Activated T-cell treated with anti-CD3 and anti-CD28 coated beads, Interleukin-2, amount 50 U/mL, for 1 hour (primary cell): Measurements from ENCODE around the gene MRFAP1.
"Not testable (repeated sequence)": the region's sequence is repeated elsewhere in the genome, so short reads cannot be mapped to it uniquely, and the experiment has no call there.

Source experiments
- DNase-seq: peaks from one replicate; pipeline ENCODE4 v3.0.0-alpha.2; 2020

Gene MRFAP1

DNA sequence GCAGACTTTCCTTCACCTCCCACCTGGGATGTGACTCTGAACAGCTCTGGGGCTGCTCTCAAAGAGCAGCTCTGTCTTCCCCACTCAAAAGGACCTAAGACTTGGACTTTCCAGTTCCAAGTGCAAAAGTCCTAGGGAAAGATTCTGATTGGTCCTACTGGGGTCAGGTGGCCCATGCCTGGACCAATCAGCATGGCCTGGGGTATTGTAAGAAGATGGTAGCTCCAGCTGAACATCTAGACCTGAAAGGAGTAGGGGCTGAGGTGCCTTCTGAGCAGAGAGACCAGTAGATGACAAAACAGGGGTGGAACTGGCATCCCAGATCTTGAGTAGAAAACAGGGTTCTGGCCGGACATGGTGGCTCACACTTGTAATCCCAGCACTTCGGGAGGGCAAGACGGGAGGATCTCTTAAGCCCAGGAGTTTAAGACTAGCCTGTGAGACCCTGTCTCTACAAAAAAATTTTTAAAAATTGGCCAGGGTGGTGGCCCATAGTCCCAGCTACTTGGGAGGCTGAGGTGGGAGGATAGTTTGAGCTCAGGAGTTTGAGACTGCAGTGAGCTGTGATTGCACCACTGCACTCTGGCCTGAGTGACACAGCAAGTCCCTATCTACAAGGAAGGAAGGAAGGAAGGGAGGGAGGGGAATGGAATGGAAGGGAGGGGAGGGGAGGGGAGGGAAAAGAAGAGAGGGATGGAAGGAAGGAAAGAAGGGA lies 27.4 kb upstream of the MRFAP1 start:
- no peak for DNase-seq

DNA sequence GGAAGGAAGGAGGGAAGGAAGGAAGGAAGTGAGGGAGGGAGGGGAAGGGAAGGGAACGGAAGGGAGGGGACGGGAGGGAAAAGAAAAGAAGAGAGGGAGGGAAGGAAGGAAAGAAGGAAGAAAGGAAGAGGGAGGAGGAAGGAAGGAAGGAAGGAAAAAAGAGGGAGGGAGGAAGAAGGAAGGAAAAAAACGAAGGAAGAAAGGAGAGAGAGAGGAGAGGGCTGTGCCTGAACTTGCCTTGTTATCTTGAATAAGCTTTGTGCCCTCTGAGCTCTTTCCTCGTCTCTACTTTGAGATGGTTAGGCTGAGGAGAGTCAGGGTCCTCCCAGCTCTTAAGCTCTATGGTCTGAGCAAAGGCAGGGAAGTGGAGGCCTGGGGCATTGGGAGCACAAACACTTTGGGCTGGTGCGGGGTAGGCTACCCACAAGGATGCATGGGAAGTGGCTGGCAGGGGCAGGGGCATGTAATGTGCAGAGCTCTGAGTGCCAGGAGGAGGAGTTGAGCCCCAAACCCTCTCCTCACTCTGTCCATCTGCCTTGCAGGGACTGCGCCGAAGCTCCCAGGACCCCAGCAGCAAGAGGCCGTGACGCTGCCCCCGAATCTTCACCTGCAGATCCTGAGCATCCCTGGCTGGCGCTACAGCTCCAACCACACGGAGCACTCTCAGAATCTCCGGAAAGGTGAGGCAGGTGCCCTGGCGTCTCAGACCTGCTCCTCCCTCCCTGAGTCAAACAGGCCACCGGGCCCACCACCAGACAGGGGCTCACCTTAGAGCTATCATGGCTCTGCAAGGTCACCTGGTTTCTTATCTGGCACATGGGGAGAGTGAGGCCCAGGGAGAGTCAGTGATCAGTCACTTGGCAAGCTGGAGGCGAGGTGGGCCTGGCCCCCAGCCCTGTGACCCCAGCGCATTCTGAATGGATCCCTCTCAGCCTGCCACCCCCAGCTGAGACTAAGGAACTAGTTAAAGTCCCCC lies 26.5 kb upstream of the MRFAP1 start:
- no peak for DNase-seq

DNA sequence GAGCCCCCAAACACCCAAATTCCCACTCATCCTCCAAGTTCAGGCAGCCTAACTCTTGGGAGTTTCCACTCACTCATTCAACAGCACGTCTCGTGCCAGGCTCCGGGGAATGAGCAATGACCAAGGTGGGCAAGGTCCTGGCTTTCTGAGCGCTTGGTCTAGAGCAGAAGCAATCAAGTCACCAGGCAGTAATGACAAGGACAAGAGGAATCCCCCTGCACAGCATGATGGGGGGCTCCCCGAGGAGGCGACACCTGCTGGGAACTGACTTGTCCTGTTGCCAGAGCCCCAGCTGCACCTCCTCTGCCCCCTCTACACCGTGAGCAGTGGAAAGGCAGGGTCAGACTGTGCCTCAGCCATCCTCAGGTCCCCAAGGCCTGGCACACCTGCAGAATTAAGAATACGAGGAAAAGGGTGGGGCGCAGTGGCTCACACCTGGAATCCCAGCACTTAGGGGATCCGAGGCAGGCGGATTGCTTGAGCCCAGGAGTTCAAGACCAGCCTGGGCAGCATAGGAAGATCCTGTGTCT lies 25.7 kb upstream of the MRFAP1 start:
- no peak for DNase-seq

DNA sequence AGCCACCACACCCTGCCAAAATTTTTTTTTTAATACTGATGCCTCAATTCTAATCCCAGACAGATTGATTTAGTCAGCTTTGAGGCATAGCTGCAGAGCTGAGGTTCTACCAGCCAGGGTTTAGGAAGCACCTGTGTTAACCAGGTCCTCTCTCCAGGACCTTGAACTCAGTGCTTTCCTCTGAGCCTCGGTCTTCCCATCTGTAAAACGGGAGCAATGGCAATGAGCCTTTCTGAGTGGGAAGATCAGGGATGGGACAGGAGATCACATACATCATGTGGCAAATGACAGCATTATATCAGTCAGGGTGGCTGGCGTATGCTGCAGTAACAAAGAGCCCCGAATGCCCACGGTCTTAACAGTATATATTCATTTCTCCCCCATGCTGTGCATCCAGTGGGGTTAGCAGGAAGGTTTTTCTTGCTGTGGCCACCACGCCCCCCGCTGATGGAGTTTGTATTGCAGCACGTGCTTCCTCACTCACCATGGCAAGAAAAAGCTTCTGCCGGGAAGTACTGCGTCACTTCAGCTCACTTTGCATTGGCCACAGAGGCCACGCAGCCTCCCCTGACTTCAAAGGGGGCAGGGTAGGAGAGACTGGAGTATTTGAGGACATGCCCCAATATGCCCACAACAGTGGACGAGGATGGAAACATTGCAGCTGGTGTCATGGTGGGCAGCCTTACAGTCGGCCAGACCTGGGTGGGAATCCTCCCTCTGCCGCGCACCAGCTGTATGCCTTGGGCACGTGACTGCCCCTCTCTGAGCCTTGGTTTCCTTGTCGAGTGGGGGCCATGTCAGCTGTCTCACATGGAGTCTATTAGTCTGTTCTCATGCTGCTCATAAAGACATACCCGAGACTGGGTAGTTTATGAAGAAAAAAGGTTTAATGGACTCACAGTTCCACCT lies 24.1 kb upstream of the MRFAP1 start:
- no peak for DNase-seq

DNA sequence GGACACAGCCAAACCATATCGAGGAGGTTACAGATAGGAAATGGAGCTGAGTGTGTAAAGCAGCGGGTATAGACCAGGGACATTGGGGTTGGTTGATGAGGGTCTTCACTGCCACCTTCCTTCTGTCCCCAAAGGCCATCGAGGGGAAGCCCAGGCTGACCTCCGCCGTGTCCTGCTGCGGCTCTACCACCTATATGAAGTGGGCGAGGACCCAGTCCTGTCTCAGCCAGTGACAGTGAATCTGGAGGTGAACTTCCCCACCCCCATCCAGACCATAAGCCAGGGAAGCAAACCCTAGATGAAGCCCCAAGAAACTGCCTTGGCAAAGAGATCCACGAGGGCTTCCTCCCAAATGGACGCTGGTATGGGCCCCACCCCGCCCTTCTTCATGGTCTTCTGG lies 23.2 kb upstream of the MRFAP1 start:
- DNase-seq: no peak

DNA sequence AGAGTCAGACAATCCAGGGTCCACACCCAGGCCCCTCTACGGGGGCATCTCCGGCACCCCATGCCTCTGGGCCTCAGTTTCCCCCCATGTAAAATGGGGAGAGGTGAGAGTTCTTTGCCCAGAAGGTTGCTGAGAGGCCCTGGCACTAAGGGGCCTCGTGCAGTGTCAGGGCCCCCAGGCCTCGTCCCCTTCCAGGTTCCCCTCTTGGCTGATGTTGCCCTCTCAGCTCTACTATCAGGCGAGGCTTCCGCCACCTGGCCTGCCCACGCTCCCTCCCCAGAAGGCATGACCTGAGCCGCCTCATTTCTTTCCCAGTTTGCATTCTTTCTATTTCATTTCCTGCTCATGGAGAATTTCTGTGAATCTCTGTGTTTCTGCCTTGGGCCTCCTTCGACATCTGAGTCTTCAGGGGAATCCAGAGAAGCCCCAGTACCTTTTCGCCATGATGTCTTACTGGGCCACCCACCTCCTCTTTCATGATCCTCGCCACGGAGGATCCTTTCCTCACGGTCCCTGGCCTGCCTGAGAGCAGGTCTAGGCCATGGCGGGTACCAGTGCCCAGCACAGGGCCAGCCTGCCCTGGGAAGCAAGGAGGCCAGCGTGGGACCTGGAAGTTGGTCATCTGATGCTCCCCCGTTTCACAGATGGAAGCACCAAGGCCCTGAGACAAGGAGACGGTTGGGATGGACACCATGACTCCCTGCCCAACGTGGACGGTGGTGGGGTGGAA lies 21.9 kb upstream of the MRFAP1 start:
- no peak for DNase-seq

DNA sequence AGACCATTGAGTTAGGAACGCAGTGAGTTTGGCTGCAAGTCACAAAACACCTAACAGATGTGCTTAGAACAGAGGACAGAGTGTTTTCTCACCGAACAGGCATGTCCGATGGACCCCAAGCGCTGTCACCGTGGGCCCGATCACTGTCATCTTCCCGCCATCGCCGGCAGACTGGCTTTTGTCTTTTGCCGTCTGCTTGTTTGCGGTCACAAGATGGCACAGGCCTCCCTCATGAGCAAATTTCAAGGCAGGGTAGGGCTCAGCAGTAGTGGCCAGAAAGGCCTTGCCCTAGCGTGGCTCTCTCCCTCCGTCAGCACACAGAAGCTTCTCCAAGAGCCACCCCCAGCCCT lies 21.4 kb upstream of the MRFAP1 start:
- DNase-seq: no peak

DNA sequence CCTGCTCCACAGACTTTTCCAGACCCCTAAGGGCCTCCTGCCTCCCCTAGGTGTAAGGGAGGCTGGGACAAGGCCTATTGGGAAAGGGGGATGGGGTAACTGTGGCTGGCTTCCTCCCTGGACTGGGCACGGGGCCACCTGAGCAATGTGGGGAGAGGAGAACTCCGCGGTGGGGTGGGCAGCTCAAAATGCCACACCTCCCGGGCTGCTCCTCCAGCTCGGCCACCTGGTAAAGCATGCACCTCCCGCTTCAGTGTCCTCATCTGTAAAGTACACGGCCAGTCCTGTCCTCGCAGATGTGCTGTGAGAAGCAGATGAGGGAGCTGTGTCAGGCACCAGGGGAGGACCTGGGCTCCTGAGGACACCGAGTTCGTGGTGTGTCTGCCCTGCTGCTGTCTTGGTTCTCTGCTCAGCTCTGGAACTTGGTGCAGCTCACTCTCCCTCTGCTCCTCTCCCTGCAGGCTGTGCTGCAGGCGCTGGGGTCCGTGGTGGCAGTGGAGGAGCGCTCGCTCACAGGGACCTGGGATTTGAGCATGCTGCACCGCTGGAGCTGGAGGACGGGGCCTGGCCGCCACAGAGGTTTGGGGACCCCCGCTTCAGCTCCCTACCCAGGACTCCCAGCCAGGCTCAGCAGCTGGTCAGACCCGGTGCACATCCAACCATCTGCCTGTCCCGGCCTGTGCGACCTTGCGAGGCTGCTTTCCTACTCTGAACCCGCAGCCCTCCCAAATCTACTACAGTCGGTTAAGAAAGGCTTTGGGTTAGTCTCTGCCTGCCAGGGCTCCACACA lies 20.8 kb upstream of the MRFAP1 start:
- DNase-seq: no peak

DNA sequence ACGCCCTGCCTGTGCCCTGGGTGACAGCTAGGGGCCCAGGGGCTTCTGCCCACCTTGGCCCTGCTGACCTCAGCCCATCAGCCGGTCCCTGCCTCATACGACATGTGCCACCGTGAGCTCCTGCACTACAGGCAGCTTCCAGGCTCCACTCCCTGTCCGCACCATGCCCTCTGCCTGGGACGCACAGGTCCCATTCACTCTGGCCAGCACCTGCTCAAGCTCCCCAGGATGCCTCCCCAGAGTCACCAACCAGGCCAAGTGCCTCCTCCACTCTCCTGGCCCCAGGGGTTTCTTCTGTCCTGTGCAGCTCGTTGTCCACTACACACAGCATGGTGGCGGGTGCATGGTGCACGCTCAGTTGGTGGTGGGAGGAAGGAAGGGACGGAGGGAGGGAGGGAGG lies 20.2 kb upstream of the MRFAP1 start:
- DNase-seq: no peak

DNA sequence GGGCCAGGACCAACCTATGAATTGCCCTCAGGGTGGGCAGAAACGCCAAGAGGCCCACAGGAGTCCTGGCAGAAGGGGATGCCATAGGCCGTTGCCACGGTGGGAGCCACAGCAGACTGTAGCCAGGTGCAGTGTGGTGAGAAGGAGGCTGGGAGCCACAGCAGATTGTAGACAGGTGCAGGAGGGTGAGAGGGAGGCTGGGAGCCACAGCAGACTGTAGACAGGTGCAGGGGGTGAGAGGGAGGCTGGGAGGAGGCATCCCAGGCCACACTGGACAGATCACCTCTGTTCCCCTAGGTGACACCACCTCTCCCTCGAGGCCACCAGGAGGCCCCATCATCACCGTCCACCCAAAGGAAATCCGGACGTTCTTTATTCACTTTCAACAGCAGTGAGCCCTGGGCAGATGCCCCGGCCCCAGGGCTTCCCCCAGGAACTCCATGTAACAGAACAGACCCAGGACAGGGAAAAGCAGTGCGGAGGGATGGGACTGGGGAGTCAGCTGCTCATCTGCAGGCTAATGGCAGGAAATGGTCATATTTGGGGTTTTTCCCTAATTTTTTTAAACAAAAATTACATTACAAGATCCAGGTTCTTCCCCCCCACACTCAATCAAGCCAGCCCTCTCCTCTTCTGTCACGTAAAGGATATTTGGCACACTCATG lies 19.5 kb upstream of the MRFAP1 start:
- no peak for DNase-seq

DNA sequence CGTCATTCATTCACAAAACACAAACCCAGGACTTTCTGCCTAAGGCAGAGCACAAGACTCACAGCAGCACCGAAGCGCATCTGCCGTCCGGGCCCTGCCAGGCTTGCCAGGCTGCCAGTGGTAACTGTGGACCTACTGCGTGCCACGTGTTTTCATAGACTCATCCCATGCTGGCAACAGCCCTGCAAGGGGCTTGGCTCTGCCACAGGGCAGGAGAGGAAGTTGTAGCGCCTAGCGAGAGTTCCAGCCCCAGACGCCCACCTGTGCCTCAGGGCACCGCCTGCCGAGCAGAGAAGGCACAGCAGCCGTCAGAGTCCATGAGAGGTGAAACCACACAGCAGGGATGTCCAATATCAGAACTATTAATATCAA lies 18.9 kb upstream of the MRFAP1 start:
- no peak for DNase-seq

DNA sequence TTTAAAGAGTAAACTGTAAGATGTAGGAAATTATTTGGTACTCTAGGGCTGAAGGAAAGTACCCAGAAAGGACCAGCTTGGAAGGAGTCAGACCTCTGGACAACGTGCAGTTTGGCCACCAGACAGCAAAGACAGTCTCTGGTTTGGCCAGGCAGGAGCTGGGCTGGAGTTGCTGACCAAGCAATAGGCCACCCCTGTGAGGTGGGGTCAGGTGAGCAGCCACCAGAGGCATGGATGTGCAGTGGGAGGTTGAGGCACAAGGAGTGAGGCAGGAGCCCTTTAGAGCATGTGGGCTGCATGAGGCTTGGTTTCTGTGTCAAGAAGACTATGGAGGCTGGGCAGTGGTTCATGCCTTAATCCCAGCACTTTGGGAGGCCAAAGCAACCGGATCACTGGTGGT lies 17.7 kb upstream of the MRFAP1 start:
- DNase-seq: no peak

DNA sequence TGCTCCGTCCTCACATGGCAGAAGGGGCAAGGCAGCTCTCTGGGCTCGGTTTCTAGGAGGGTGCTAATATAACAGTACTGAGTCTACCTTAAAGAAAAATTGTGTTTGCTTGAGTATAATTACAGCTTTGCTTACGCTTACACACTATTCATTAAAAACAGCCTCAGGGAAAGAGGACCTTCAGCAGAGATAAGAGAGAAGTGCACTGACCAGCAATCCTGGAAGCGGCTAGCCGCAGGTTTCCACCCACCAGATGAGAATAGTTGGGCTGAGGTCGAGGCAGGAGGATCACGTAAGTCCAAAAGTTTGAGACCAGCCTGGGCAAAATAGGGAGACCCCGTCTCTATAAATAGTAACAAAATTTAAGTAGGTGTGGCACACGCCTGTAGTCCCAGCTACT lies 15.2 kb upstream of the MRFAP1 start:
- no peak for DNase-seq

DNA sequence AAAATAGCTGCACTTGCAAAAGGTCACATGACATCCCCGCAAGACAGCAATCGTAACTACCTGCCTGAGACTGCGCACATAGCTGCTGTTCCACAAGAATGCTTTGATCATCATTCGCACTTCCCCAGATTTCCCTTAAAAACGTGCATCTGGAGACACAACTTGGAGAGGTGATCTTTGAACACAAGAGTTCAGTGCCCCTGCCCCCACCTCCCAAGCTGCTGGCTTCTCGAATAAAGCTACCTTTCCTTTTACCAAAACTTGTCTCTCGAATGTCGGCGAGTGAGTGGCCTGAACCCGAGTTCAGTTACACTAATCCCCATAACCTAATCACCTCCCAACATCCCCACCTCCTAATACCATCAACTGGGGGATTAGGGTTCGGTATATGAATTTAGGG lies 14.4 kb upstream of the MRFAP1 start:
- no peak for DNase-seq

DNA sequence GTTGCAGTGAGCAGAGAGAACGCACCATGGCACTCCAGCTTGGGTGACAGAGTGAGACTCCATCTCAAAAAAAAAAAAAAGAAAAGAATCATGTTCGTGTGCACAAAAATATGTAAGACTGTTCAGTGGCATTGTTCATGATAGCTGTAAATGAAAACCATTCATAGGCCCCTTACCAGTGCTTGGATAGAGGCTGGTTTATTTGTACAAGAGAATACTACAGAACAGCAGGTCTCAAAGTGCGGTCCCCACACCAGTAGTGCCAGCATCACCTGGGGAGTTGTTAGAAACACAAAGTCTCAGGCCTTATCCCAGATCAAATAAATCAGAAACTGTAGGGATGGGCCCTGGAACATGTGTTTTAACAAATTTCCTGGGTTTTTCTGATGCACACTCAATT lies 12.7 kb upstream of the MRFAP1 start:
- no peak for DNase-seq

DNA sequence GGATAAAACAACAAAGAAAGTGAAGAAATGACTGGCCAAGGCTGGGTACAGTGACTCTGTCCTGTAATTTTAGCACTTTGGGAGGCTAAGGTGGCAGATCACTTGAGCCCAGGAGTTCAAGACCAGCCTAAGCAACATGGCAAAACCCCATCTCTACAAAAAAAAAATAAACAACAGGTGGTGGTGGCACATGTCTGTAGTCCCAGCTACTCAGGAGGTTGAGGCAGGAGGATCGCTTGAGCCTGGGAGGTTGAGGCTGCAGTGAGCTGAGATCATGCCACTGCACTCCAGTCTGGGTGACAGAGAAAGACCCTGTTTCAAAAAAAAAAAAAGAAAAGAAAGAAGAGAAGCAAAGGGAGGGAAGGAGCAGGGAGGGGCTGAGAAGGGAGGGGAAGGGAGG lies 12.0 kb upstream of the MRFAP1 start:
- DNase-seq: not testable (repeated sequence)

DNA sequence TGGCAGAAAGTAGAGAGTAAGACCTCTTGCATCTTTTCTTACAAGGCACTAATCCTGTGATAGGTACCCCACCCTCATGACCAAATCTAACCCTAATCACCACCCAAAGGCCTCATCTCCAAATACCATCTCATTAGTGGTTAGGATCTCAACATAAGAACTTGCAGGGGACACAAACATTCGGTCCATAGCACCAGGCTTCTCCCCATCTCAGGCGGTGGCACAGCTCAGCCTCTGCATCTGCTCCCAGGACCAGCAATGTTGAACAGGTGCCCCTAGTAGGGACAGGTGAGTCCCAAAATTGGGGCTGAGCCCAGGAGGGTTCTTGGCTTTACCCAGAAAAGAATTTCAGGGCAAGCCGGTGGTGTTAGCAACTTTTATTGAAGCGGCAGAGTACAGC lies 8.4 kb upstream of the MRFAP1 start:
- no peak for DNase-seq

DNA sequence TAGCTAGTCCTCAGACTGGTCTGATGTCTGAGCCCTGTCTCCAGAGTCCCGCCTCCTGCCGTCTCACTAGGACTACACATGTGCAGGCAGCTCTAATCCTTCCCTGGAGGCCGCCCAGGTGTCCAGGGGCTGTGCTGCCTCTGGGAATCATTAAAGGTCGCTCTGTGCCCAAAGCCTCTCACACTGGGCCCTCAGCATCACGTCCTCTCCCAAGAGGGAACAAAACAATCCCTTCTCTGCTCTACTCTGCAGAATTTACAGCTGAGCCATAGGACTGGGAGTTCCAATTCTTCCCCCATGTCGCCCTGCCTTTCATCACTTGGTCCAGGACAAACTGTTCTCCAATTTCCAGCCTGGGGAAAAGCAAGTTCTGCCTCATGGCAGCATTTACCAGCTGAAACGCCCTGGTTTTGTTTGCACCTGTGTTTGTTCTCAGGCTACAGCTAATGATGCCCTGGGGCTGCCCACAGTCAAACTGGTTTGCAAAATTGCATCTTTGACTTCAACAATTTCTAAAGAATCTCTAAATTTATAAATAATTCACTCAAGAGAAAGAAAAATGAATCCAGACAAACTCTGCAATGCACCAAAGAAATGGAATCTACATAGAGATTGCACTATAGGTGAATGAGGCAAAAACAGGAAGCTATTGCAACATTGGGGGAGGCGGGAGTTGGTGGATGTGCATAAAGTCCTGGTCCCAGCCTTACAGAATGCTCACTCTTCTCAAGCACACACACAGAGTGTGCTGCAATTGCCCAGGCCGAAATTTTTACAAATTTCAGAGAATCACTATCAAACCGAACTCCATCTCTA lies 7.2 kb upstream of the MRFAP1 start:
- no peak for DNase-seq

DNA sequence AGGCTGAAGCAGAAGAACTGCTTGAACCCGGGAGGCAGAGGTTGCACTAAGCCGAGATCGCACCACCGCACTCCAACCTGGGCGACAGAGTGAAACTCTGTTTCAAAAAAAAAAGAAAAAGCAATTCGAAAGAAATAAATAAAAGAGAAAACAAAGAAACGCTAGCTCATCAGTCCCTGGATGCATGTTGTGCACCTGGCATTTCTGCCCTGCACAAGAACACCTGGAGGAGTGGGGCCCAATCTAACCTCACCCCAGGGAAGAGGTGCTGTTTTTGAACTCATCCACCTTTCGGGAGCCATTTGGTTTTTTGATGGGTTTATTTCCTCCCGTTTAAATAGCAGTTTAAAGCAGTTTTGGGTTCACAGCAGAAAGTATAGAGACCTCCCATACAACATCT lies 5.7 kb upstream of the MRFAP1 start:
- DNase-seq: no peak

DNA sequence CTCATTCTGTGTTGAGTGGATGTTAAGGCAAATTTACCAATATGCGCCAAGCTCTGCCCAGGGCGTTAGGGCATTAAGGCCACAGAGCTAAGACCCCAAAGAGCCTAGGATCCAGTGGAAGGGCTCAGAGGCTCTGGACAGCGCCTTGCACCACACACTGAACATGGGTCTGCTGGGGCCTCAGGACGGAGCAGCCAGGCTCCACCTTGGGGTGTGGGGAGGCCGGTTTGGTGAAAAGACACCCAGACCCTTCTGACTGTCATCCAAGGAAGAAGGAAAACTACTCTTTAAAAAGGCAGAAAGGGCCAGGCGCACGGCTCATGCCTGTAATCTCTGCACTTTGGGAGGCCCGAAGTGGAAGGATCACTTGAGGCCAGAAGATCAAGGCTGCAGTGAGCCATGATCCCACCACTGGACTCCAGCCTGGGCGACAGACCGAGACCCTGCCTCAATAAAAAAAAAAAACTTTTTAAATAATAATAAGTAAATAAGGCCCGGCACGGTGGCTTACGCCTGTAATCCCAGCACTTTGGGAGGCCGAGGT lies 1.3 kb upstream of the MRFAP1 start:
- no peak for DNase-seq
